ENCODE measurements around the gene NEK7.

GRCh38 chr1:198212675-198213074 lies 55.9 kb downstream of the NEK7 start:
- no peak for TF ChIP-seq YY1 (IDR thresholded peaks at IDR 0.05; ENCODE audit: insufficient read depth, insufficient read length)
- no peak for TF ChIP-seq ZNF274 (IDR thresholded peaks at IDR 0.05; ENCODE audit: low read depth, low read length)
- TF ChIP-seq SUZ12 (IDR thresholded peaks at IDR 0.05; ENCODE audit: extremely low read depth, insufficient read depth, insufficient read length), result no peak

Data from NT2/D1 (cell line).